Peyer's patch (tissue), 4 donors: Measurements from ENCODE around the gene SLC22A16. TPM values are rescaled to one million over a fixed set of nuclear protein-coding genes. Genes with fewer than 3 reads are reported as not detected.
"Not testable (repeated sequence)": the region's sequence is repeated elsewhere in the genome, so short reads cannot be mapped to it uniquely, and the experiment has no call there.

Experiments
- DNase-seq, 3 donors: peaks; one replicate each; pipeline ENCODE4 v3.0.0-alpha.2; 2017 to 2019
- H3K27ac ChIP-seq, 4 donors: fragments of 200-600 bp; sonication (generic); one replicate each; pipeline ENCODE4 v1.5.1; 2016 to 2019
- H3K27me3 ChIP-seq, 2 donors: fragments of 200-600 bp; sonication (generic); one replicate each; pipeline ENCODE4 v1.5.1; 2019
- H3K36me3 ChIP-seq, 3 donors: fragments of 200-600 bp; sonication (generic); one replicate each; pipeline ENCODE4 v1.5.1; 2016 to 2019
- H3K4me1 ChIP-seq, 4 donors: fragments of 200-600 bp; sonication (generic); one replicate each; pipeline ENCODE4 v1.5.1; 2016 to 2019
- H3K4me3 ChIP-seq, 4 donors: fragments of 200-600 bp; sonication (generic); 1 replicate in 3 of 4; 2 replicates in 1 of 4; pipeline ENCODE4 v1.5.1; 2016 to 2019; ENCODE audit warnings: mild to moderate bottlenecking in 1 of 4
- H3K9me3 ChIP-seq, 4 donors: fragments of 200-600 bp; sonication (generic); one replicate each; pipeline ENCODE4 v1.5.1; 2016 to 2019; ENCODE audit warnings: mild to moderate bottlenecking in 1 of 4
- POLR2A ChIP-seq, 2 donors: fragments of 450-650 bp; IDR thresholded peaks; one replicate each; pipeline ENCODE4 v1.5.1; 2017; ENCODE audit warnings: antibody characterized with exemption in 2 of 2, mild to moderate bottlenecking in 2 of 2, moderate library complexity in 2 of 2
- total RNA-seq, 4 donors: library from RNA; depleted of rRNA; stranded (reverse); fragments of >200 nt; gene quantifications; one replicate each; pipeline ENCODE4 v1.1.0, GENCODE V29; 2016
- TF ChIP-seq, protein P1 (sequence below), 6 experiments: fragments of 450-650 bp in 4 of 6; fragments of 200-600 bp in 2 of 6; sonication (generic) in 1 of 6; IDR thresholded peaks; one replicate each; pipeline ENCODE4 v1.5.1; 2017 to 2019; ENCODE audit warnings: antibody characterized with exemption in 6 of 6, mild to moderate bottlenecking in 3 of 6, moderate library complexity in 1 of 6

The SLC22A16 gene
- total RNA-seq, 4 donors from 2014 or later = not detected

DNA sequence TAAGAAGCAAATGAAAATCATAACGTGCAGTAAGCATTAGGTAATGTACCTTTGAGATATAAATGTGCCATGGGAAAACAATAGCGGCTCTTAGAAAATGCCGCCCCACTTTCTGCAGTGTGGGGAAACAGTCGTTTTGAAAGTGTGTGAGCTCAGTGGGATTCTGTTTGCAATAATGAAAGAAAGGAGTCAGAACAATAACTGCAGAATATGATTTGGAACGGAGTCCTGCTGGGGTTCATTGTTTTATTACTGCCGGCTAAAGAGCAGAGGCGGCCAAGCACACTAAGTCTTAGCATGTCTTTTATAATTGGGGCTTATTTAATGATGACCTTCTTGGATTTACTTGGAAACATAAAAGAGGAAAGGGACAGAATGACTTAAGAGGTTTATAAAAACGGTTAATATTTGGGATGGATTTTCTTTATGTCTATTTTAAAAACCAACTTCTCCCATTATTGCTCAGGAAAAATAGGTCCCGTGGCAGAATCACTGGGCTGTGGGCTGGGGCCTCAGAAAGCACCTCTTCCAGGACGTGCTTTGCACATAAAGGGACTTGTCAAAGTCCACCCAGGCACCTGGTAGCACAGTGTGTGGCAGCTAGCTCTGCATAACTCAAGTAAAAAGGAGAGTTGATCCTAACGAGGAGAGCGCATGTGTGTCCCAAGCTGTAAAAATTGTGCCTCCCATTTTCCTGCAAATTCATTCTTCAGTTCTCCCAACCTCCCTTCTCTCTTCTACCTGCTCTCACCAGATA lies 44.0 kb upstream of the SLC22A16 start:
- Histone ChIP-seq H3K27me3 (no peaks in the 10 kb centered on the region), H3K9me3 (no peaks in the 10 kb centered on the region), H3K36me3 (no peaks in the 10 kb centered on the region), H3K27ac (no peak overlapping the region), H3K4me3 (no peak overlapping the region), H3K4me1 (peaks cover 0 to 10% (median 0%) of the 10 kb centered on the region in 4 donors)
- TF ChIP-seq POLR2A (IDR thresholded peaks at IDR 0.05) = no peak
- TF ChIP-seq, protein P1, sequence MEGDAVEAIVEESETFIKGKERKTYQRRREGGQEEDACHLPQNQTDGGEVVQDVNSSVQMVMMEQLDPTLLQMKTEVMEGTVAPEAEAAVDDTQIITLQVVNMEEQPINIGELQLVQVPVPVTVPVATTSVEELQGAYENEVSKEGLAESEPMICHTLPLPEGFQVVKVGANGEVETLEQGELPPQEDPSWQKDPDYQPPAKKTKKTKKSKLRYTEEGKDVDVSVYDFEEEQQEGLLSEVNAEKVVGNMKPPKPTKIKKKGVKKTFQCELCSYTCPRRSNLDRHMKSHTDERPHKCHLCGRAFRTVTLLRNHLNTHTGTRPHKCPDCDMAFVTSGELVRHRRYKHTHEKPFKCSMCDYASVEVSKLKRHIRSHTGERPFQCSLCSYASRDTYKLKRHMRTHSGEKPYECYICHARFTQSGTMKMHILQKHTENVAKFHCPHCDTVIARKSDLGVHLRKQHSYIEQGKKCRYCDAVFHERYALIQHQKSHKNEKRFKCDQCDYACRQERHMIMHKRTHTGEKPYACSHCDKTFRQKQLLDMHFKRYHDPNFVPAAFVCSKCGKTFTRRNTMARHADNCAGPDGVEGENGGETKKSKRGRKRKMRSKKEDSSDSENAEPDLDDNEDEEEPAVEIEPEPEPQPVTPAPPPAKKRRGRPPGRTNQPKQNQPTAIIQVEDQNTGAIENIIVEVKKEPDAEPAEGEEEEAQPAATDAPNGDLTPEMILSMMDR (IDR thresholded peaks at IDR 0.05) = no peak
- no peak for DNase-seq

DNA sequence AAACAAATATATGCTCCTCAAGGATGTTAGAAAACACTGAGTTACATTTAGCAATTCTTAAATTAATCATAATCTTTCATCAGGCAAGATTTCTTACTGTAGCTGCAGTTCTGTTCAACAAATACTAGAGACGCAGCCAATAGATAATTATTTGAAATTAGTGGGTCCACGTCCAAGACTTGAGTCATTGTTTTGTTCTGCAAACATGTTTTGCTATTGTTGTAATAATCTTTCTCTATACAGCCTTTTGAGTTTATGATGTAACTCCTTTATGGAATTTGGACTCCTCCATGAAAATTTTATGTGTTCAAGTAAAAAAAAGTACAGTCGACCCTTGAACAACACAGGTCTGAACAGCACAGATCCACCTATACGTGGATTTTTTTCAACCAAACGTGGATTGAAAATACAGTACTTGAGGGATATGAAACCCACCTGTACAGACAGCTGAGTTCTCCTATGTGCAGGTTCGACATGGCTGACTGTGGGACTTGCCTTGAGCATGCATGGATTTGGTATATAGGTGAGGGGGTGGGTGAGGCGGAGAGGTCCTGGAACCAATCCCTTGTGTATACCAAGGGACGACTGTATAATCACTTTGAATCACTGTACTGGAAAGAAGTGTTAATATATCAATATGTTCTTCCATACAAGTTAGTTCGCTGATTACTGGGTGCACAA lies 41.3 kb upstream of the SLC22A16 start:
- no peak overlapping the region for H3K4me3 ChIP-seq
- H3K4me1 ChIP-seq = peaks cover 0 to 15% (median 0%) of the 10 kb centered on the region in 4 donors
- H3K27ac ChIP-seq = no peak overlapping the region
- no peaks in the 10 kb centered on the region for H3K9me3 ChIP-seq
- DNase-seq = no peak
- no peaks in the 10 kb centered on the region for H3K27me3 ChIP-seq
- H3K36me3 ChIP-seq = no peaks in the 10 kb centered on the region
- TF ChIP-seq, protein P1 (IDR thresholded peaks at IDR 0.05) = no peak
- TF ChIP-seq POLR2A (IDR thresholded peaks at IDR 0.05) = no peak

DNA sequence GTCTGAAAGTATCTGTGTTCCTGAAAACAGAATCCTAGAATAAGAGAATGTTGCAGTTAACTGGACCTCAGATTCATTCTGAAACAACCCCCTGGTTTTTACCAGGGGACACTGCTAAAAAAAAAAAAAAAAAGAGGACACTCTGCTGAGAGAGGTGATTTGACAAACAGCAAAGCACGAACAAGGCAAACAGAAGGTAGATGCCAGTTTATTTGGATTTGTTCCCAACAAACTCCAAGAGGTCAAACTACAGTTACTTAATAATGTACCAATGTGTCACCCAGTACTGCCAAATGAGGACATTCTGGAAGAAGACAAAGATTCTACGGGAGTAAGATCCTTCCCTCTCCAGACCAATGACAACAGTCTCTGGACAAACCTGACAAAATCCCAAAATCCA lies 40.6 kb upstream of the SLC22A16 start:
- no peak for DNase-seq
- TF ChIP-seq, protein P1 (IDR thresholded peaks at IDR 0.05) = no peak
- no peak for TF ChIP-seq POLR2A (IDR thresholded peaks at IDR 0.05)
- H3K9me3 ChIP-seq = no peaks in the 10 kb centered on the region
- H3K27ac ChIP-seq = no peak overlapping the region
- H3K36me3 ChIP-seq = no peaks in the 10 kb centered on the region
- H3K4me1 ChIP-seq = peaks cover 0 to 15% (median 0%) of the 10 kb centered on the region in 4 donors
- H3K27me3 ChIP-seq = no peaks in the 10 kb centered on the region
- no peak overlapping the region for H3K4me3 ChIP-seq

DNA sequence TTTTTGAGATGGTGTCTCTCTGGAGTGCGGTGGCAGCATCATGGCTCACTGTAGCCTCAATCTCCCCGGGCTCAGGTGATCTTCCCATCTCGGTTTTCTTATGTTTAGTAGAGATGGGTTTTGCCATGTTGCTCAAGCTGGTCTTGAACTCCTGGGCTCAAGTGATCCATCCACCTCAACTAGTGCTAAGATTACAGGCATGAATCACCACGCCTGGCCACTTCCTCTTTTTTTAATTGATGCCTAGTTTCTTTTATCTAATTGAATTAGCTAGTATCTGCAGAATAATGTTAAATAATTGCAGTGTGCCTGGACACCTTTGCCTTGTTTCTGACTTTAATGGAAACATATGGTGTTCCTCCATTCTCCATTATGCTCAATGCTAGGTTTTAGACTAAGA lies 38.4 kb upstream of the SLC22A16 start:
- no peaks in the 10 kb centered on the region for H3K27me3 ChIP-seq
- no peak for DNase-seq
- TF ChIP-seq POLR2A (IDR thresholded peaks at IDR 0.05) = no peak
- no peak overlapping the region for H3K4me3 ChIP-seq
- peaks cover 0 to 15% (median 0%) of the 10 kb centered on the region in 4 donors for H3K4me1 ChIP-seq
- no peaks in the 10 kb centered on the region for H3K36me3 ChIP-seq
- no peak overlapping the region for H3K27ac ChIP-seq
- H3K9me3 ChIP-seq = no peaks in the 10 kb centered on the region

DNA sequence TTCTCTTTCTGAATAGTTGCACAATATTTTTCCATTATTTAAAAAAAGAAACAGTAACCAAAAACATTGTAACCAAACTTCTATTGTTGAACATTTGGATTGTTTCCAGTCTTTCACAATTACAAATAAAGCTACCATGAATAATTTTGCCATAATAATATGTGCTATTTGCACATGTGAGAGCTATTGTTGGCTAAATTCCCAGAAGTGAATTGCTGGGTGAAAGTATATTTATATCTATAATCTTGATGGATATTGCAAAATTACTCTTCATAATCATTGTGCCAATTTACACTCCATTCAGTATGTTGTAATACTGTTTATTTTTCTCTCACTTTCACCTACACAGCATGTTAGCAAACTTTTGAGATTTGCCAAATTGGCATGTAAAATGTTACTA lies 36.6 kb upstream of the SLC22A16 start:
- no peaks in the 10 kb centered on the region for H3K27me3 ChIP-seq
- no peak overlapping the region for H3K27ac ChIP-seq
- no peaks in the 10 kb centered on the region for H3K36me3 ChIP-seq
- H3K9me3 ChIP-seq = no peaks in the 10 kb centered on the region
- no peak overlapping the region for H3K4me3 ChIP-seq
- DNase-seq = no peak
- H3K4me1 ChIP-seq = peaks cover 0 to 15% (median 0%) of the 10 kb centered on the region in 4 donors
- TF ChIP-seq POLR2A (IDR thresholded peaks at IDR 0.05) = no peak
- TF ChIP-seq, protein P1 (IDR thresholded peaks at IDR 0.05) = no peak

DNA sequence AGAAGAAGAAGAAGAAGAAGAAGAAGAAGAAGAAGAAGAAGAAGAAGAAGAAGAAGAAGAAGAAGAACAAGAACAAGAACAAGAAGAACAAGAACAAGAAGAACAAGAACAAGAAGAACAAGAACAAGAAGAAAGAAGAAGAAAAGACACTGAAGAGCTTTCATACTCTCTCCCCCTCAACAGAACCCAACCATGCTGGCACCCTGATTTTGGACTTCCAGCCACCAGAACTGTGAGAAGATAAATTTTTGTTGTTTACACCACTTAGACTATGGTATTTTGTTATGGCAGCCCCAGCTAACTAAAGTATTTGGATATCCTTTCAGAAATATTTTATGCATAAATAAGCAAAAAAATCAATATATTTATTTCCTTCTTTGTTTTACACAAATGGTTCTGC lies 36.1 kb upstream of the SLC22A16 start:
- DNase-seq, H3K36me3 ChIP-seq, H3K4me3 ChIP-seq, H3K27ac ChIP-seq, H3K27me3 ChIP-seq, H3K9me3 ChIP-seq: not testable (repeated sequence)
- peaks cover 0 to 12% (median 0%) of the 10 kb centered on the region in 4 donors for H3K4me1 ChIP-seq
